NCI-H748 treated with DMSO at 0.1 percent for 48 hours (cell line): ENCODE data around the gene RAPGEF4.

ENCODE experiments used
- DNase-seq: peaks from one replicate; lab custom pipeline; 2025; lab: John Stamatoyannopoulos, UW

The RAPGEF4 gene

GRCh38 chr2:172905937-172906811 is 170.5 kb downstream of the RAPGEF4 start:
- DNase-seq: no peak

DNA sequence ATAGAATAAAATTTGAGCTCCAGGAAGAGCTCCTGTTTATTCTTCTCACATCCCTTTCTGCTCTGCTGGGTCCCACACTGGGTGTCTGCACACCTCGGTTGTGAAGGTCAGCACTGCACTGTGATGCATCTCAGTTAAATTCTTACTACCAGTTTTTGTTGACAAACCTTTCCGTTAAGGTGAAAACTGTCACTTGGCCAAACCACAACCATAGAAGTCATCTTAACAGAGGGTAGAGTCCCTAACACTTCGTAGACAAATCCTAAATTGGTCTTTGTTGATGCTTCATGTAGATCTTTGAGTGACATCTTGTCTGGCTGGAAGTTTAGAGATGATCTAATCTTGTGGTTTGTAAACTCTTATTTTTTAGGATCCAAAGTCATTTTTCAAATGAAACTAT is 172.6 kb downstream of the RAPGEF4 start:
- no peak for DNase-seq

DNA sequence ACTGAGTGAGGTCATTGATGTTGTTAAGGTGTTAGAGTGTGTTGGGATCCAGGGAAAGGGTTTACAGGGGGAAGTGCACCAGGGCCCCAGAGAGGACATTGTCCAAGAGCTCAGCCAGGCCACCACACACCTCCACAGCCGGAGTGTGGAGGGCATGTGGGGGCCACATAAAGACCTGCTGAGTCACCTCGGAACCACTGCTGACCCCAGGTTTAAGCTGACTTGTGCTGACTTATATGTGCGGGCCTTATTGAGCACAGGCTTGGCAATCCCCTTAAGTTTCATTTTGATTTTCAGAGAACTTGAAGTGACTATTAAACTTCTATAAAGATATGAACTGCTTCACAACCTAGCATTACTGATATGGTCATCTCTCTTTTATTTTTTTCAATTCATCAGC is 173.8 kb downstream of the RAPGEF4 start:
- no peak for DNase-seq

GRCh38 chr2:172912266-172912665 is 176.6 kb downstream of the RAPGEF4 start:
- DNase-seq: no peak

GRCh38 chr2:172914341-172915008 is 178.8 kb downstream of the RAPGEF4 start:
- DNase-seq: no peak

DNA sequence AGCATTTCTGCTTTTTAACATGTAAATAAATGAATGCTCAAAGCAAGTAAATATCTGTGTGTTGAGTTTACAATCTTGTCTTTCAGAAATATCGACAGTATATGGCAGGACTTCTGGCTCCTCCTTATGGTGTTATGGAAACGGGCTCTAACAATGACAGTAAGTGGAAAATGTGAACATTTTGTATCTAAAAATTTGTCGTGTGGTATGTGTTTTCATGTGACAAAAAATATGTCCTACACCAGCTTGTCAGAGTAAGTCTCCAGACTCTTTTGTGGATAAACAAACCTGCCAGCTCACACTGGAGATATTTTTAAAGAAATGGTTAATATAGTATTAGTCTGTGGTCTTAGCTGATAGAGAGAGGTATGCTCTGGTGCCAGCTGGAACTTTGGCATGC is 182.1 kb downstream of the RAPGEF4 start:
- DNase-seq: no peak

GRCh38 chr2:172919732-172920131 is 184.1 kb downstream of the RAPGEF4 start:
- no peak for DNase-seq

DNA sequence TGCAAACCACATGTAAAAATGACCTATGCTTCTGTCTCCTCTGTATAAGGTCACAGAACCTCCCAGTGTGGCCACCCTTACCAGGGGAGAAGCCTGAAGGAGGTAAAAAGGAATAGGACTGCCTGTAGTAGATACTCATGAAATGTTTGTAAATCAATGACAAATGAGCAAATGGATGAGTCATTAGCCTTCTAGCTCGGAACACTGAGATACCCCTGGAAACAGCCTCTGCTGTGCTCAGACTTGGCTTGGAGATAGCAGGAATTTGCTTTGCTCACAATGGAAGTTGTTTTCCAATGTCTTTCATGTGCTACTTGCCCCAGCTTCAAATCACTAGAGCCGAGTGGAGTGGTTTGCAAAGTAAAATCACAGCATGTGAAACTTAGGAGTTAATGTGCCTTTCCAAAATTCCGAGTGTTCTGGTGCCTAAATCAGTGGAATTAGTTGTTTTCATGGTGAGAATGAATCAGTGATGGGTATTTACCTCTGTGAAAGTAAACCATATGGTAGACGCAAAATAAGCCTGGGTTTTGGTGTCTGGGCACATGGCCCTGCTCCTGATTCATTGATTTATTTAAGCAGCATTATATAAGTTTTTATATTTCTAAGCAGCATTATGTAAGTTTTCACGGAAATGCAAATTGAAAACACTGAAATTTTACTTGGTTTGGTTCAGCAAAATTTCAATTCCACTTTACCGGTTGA is 186.0 kb downstream of the RAPGEF4 start:
- no peak for DNase-seq

GRCh38 chr2:172922306-172922705 is 186.7 kb downstream of the RAPGEF4 start:
- DNase-seq: no peak

DNA sequence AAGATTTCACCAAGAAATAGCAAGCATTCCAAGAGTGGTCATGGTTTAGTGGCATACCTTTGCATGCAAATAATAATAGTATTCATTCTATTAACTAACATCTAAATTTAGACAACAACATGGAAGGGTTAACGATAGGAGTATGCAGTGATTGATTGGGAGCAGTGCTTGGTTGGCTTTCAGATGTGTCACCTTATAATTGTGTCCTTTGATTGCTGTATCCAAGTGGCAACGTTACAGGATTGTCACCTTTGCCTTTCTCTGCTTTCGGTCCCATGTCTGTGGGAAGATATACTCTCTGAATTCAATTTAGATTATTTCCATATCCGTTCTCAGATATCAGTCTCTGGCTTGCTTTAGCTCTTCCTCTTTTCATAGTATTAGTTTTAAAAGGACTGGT is 187.2 kb downstream of the RAPGEF4 start:
- no peak for DNase-seq

GRCh38 chr2:172924097-172924660 is 188.5 kb downstream of the RAPGEF4 start:
- DNase-seq: no peak

DNA sequence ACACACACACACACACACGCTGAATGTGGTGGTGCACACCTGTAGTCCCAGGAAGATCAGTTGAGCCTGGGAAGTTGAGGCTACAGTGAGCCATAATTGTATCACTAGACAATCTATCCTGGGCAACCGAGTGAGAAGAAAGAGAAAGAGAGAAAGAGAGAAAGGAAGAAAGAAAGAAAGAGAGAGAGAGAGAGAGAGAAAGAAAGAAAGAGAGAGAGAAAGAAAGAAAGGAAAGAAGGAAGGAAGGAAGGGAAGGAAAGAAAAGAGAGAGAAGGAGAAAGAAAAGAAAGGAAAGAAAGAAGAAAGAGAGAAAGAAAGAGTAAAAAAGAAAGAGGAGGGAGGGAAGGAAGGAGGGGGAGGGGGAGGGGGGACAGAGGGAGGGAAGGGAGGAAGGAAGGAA is 190.0 kb downstream of the RAPGEF4 start:
- DNase-seq: no peak

GRCh38 chr2:172926785-172927640 is 191.4 kb downstream of the RAPGEF4 start:
- no peak for DNase-seq

- no peak for DNase-seq
These were observed 192.2 kb downstream of the RAPGEF4 start for GRCh38 chr2:172927641-172928357.

- DNase-seq: no peak
These were observed 193.1 kb downstream of the RAPGEF4 start for GRCh38 chr2:172928756-172929155.

DNA sequence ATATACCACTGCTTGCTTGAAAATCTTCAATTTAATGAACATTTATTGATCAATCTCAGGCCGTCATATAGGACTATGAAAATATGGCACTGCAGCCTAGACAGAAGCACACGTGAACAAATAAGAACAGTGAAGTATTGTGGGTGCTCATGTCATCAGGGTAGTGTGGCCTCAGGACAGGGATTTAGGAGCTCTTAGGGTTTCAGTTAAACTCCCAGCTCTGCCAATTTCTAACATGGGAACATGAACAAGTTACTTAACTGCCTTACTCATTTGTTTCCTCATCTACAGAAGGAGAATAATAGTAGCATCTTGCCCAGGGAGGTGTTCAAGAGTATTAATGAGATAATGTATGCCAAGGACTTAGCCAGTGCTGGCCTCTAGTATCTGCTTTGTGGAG is 194.0 kb downstream of the RAPGEF4 start:
- no peak for DNase-seq

DNA sequence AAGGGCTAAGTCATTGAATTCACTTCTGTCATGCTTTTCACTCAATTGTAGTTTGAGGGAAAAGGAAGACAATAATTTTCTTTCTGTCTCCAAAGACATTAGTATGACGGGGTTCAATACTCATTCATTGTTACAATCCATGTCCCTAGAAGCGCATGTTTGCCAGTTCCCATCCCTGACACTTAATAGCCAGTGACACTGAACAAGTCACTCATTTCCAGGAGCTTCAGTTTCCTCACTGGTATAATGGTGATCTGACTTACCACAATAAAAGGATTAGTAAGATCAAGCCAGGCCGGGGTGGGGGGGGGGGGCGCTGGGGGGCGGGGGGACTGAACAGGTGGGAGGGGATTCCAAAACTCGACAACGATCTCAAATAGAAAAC is 195.2 kb downstream of the RAPGEF4 start:
- peak; percentile 36 for DNase-seq

GRCh38 chr2:172931256-172931894 is 195.7 kb downstream of the RAPGEF4 start:
- DNase-seq: peak; percentile 53

DNA sequence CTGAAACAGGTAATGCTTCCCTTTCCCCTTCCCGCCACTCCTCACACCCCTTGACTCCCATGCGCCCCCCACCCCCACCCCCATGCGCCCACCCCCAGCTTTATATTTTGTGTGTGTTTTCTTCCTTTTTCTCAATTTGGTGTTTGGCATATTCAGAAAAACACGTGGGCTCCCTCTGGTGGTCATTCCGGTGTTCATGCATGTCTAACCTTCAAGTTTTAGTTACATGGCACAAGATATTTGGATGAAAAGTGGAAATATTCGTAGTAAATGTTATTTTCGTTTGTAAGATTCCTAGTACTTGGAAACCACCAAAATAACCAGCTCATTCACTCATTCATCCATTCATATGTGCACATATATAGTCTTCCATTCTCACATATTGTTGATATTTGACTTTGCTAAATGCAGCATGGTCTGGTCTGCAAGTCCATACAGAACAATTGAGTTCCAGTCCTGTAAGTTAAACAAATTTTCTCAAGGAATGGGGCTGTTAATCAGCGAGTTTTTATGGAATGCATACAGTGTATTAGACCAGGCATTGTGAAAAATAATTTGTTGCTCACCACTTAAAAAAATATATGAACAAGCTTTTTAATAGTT is 196.4 kb downstream of the RAPGEF4 start:
- DNase-seq: peak; percentile 73
